GM18508 (cell line): Measurements from ENCODE around the gene NRARP.

ENCODE experiments used
- ATAC-seq: cut with Tn5 transposase; IDR thresholded peaks from one replicate; pipeline ENCODE4 v1.9.1; 2021; ENCODE audit warnings: moderate number of reproducible peaks; ENCODE audit not compliant: insufficient read depth, unreplicated experiment

NRARP gene

DNA sequence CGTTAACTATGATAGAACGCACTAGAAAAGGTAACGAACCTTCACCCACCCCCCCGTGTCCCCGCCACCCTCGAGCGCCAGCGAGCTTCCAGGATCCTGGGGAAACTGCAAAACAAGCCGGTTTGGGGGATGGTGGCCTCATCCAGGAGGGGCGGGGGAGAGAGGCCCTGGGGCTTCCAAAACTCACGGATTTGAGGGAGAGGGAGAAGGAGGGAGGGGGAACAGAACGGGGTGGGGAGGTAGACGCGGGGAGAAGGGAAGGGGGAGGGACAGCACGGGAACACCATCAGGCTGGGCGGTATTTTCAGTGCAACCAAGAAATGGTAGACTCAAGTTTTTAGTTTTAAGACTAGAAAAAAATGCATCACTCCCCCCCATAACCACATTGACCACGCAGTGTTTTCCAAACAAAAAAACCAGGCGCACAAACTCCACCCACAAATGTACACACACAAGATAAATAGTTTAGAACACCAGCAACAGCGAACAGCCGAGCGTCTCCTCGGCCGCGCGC lies 1.4 kb downstream of the NRARP start:
- ATAC-seq, result no peak

DNA sequence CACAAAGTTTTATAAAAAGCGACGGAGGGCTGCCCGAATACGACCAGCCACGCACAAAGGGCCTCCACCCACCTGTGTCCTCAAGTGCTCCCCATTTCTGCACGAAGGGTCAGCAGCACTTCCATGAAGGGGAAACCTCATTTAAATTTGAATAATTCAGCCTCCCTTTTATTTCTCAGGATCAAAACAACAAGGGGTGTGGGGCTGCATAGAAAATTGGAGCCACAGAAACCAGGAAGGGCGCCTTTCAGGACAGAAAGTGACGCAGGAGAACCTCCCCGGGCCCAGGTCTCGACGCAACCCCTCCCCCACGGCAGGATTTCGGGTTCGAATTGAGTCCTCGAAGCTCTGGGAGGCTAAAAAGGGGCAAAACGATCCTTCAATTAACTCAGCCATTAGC lies 2.1 kb downstream of the NRARP start:
- no peak for ATAC-seq

DNA sequence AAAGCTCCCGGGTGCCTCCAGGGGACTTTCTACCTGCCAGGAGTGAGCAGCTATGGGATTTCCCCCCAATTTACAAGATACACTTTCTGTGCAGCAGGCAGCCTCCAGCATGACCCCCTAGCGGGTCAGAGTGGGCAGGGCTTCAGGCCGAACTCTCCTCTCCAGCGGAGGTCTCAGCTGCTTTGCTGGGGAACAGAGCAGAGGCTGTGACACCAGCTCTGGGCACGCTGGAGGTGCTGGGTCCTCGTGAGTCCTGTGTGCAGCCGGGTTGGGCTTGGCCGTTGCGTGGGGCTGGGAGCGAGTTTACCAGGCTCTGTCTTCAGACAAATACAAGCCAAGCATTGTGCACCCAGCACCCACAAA lies 2.9 kb downstream of the NRARP start:
- ATAC-seq, result no peak

DNA sequence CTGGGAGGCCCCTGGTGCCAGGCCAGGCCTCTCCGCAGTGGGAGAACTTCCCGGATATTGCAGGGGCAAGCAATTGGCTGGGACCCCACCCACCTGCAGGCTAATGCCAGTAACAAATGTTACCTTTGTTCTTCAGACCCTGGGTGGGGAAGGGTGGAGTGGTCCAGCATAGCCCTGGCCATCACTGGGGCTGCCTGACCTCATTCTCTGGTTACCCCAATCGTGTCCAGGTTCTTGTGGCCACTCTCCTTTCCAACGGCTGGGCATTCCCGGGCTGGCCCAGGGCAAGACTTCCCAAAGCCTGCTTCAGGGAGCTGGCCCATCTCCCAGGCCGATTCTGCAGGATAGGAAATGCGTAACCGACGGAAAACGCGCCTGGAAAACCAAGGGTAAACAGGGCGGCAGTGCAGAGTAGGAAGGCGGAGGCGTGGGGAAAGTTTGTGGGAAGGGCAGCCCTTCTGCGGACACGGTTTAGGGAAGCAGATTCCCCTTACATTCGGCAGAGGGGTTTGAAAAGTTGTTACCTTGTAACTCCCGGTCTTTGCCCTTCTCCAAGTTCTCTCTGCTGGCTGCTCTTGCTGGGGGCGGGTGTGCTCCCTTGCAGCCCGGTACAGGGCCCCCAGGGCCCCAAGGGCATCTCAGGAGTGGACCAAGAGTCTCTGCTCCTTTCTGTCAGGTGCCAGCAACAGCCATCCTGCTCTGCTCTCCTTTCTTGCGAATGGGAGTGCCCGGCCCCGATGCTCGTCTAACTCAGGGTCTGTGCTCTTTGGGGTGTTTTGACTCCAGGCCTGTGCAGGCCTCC lies 3.5 kb downstream of the NRARP start:
- no peak for ATAC-seq

DNA sequence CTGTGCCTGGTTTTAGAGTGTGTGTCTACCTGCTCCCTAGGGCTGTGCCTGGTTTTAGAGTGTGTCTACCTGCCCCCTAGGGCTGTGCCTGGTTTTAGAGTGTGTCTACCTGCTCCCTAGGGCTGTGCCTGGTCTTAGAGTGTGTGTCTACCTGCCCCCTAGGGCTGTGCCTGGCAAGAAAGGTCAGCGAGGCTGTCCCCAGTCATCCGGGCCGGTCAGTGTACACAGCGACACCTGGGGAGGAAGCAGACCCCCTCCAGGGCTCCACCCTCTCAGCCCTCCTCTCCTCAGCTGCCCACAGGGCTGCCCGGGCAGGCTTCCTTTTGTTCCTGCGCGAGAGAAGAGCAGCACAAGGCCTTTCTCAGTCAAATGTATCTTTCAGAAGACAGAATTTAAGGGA lies 4.1 kb downstream of the NRARP start:
- no peak for ATAC-seq

DNA sequence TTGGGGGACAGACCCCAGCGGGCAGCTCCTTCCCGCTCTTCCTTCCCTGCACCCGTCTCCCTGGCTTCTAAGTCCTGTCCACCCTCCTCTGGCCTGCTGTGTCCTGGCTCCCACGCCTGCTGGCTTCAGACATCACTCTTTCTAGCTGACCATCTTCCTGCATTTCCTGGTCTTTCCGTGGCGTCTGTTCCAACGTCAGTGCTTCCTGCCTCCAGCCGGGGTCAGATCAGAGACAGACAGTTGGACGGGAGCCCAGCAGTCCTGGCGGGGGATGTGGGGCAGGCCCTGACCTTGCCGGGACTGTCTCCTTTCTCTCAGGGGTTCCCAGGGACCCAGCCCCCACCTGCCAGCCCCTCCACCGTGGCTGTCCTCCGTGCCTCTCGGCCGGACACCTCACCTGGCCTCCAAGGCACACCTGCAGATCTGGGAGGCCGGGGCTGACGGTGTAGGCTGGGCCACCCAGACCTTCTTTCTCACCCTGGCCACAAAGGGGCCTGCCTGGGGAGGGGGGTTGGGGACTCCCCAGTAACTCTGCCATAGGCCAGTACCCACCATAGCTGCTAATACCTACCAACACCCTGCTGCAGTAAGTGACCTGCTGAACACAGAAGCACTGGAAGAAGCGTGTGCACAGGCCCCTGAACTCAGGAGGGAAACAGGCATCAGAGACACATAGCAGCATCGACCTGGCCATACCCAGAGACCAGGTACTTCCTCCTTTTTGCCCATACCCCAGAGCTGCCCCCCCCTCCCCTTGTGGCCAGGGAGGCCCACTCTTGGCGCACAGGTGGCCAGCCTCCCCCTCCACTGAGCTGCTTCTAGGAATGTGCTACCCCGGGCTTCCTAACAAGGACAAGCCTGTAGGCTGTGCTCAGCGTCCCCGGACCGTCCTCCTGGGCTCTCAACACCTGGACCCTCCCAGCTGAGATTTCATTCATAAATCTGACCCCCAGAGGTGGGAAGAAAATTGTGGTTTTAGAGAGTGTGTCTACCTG lies 5.1 kb downstream of the NRARP start:
- no peak for ATAC-seq

DNA sequence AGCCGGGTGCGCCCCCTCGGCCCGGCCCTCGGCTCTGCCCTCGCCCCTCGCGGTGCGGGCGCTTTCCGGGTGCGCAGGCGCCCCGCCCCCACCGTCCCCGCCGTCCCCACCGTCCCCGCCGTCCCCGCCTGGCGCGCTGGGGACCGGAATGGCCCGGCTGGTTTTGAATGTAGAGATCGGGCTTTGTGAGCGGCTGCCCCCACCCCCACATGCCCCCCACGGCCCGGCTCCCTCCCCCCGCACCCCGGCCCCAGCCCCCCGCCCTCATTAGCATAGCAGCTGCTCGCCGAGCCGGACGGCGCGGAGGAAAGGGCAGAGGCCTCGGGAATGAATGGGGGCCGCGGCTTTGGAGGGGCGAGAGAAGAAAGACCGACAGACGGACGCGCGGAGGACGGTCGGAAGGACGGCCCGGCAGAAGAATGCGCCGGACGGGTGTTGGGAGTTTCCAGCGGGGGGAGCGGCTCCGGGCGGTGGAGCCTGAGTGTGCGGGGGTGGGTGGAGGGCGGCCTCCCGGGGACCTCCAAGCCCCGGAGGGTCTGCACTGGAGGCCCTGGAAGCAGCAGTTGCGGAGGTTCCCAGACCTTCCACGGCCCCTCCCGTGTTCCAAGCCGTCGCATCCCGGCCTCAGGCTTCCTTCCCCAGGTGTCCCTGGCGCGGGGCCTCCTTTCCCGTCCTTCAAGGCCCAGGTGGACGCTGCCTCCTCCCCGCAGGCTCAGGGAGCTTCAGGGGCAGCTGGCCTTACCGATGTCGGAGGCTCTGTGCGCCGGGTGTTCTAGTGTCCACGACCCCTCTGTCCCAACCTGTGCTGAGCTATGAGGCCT lies 6.0 kb downstream of the NRARP start:
- ATAC-seq, result no peak

DNA sequence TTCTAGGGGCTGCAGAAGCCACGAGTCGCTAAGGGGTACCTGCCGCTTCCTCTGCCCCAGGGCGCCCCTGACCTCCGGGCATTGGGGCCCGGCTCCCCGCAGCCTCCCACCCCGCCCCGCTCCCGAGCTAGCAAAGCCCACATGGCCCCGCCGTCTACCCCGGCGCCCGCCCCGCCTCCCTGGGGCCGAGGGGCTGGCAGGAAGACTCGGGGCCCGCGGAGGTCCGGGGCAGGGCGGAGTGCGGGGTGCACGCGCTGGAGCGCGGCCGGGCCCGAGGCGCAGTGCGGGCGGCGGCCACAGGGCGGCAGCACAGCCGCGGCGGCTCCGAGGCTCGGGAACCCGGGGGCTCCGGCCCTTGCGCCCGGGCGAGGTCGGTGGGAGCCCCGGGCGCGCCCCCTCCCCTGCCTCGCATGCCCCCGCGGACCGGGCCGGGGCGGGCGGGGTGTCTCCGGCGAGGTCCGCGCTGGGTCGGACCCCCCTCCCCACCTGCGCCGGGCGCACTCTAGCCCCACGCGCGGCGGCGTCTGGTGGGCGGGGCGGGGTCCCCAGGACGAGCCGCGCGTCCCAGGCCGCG lies 6.7 kb downstream of the NRARP start:
- ATAC-seq, result no peak

DNA sequence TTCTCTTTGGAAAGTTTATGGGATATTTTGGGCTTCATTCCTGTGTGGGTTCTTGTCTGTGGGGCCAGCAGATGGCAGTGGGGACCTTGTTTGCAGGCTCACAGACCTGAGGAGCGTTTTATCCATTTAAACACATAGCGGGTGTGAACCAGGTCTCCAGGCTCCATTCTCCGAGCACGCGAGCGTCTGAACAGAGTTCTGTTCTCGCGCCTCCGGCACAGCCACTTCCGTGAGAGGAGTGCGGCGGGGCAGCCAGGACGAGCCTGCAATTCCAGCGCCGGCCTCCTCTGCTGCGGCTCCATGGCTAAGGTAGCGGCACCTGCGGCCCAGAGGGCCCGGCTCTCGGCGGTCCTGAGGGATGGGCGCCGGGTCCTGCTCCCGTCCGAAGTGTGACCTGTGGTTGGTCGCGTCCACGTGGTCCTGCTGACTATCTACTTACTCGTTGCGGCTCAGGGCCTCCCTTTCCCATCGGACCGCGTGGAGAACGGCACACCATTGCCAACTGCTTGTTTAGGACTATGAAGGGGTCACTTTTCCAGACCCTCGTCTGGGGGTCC lies 7.3 kb downstream of the NRARP start:
- ATAC-seq, result no peak

DNA sequence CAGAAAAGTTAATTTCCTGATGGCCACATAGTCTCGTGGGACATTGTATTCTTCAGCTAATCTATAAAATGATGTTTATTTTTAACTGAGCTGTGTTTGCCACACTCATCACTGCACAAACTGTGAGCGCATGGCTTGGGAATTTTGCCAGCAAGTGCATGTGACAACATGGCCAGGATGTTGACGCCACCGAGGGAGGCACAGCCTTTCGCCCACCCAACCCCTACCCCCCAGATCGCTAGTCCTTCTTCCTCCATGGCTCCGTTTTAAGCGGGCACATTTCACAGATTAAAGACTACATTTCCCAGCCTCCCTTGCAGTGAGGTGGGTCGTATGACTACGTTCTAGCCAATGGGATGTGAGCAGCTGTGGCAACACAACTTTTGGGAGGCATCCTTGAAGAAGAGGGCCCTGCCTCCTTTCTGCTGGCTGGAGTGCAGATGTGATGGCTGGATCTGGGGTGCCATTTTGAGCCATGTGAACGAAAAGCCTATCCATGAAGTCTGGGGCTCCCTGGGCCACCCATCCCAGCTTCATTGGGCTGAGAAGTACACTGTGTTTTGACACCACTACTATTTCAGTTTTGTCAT lies 7.9 kb downstream of the NRARP start:
- no peak for ATAC-seq

DNA sequence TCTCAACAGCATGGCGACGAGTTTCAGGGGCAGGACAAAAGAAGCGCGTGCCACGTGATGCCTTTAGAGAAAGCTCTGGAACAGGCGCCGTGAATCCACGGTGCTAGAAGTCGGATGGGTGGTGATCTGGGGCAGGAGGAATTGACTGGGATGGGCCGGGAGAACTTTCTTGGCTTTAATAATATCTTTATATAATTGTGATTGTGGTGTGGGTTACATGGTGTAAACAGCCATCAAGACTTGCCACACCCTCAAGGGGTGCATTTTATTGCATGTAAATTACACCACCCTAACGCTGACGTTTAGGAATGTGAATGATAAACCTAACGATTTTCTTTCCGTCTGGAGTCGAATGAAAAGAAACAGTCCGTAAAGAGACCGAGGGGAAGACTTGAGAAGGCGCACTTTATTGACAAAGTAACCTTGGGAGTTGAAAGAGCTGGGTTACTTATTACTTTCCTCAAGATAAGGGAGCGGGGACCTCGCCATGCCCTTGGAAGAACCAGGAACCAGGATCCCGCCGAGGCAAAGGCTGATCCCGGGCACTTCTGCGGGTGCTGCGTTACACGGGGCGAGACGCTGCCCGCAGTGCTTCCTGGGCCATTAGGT lies 8.5 kb downstream of the NRARP start:
- no peak for ATAC-seq

DNA sequence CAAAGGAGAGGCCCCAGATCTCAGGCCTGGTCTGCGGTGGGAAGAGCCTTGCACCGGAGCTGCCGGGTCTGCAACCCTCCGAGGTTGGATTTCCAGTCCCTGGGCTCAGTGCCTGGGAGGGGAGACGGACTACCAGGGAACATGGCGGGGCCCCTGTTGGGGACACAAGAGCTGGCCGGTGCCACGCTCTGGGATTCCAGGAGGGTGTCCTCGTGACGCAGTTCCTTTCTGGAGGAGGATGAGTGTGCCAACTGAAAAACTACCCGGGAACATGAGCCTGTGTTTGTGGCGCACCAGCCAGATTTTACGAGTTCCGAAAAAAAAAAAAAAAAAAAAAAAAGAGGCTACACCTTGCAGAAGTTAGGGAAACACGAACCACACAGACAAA lies 9.0 kb downstream of the NRARP start:
- ATAC-seq, result no peak

DNA sequence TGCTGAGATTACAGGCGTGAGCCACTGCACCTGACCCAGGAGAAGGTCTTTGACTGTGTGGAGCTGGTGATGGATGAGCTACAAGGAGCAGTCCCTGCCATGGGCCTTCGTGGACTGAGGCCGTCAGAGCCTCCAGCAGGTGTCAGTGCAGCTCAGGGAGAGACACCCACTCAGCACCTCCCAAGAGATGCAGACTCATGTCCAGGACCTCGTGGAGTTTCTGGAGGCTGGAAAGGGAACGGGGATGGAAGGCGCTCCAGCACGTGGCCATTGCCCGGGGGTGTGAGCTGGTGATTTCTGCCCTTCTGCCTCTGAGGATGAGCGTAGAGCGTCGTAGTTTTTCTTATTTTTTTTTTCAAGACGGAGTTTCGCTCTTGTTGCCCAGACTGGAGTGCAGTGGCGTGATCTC lies 15.1 kb downstream of the NRARP start:
- ATAC-seq, result no peak

DNA sequence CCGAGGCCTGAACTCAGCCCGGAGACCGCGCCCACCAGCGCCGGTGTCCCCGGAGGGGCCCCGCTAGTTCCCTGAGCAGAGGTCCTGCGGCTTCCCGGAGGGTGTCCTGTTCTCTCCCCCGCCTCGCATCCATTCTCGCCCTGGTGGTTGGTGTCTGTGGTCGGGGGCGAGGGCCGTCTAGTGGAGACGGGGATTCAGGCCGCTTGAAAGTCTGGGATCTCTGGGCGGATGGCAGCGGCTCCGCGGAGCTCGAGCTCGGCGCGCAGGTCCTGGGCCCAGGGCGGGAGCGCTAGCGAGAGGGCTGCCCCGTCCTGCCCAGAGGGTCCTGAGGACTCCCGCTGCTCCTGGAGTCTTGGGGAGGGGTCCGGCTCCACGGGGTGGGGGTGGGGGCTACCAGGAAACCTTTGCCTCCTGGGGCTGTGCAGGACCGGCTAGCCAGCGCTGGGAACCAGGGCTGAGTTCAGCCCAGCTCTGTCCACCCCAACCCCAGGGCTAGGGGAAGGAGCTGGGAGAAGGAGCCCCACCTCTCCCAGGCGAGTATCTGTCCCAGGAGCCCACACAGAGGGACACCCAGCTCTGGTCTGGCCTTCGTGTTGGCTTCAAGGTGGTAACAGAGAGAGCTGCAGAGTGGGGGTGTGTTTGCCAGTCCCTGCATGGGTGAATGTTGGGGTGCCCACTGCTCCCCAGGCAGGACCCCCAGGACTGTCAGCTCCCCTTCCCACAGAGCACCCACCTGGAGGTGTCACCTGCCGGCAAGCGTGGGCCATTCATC lies 20.5 kb downstream of the NRARP start:
- ATAC-seq, result no peak

DNA sequence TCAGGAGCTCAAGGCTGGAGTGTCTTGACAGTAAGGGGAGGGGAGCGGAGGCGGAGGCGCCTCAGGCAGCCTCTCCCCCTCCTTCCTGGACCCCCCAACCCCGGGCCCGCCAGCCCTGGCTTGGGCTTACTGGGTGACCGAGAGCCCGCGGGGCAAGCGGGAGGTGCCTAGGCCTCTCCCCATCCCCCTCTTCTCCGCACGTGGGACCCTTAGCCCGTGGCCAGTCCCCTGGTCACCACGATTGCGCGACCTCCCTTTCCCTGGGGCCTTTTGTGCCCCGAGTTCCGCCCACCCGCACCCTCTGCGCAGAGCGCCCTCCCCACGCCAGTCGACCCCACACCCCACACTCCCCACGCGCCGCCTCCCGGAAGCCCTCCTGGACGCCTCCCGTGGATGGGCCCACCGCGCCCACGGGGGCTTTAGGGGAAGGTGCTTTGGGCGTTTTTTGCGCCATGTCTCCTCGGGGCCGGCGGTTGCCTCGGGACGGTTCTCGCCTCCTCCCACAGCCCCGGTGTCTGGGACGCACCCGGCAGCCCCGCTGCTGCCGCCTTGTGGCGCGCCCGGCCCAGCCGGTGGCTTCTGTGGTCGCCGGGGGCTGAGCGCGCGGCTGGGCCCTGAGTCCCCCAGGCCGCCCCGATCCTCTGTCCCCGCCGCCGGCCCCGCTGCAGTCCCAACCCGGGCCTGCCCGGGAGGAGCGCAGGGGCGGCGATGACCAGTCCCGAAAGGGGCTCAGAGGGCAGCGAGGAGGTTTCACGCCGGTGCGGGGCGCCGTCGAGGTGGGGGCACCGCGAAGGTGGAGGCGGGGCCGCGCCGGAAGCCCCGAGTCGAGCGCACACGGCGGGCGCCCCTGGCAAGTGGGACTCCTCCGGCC lies 21.4 kb downstream of the NRARP start:
- ATAC-seq, result no peak

DNA sequence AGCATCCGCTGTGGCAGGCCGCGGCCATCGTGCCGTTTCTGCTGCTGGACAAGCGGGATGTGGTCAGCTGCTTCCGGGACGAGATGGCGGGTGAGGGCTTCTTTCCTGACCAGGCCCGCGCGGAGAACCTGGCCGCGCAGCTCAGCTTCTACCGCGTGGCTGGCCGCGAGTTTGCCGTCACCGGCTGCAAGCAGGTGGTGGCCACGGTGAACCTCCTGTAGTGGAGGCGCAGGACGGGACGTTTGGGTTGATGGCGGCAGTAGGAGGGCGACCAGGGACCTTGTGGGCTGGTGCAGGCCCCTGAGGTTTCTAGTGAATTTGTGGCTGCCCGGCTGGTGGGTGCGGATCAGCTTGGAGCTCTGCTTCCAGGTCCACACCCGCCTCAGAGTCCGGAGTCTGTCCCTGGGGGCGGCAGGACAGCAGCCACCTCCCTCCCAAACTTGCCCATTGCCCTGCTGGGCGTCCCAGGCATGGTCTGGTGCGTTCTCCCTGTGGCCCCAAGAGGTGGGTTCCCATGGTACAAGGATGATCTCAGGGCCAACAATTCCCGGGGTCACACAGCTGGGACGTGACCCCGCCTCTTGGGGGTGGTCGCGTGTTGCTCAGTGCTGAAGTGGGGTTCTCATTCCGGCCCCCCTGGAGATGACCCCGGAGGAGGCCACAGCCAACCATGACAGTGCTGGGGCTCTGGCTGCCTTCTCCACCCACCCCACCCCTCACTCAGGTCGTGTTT lies 22.2 kb downstream of the NRARP start:
- ATAC-seq, result no peak
